K562 (cell line): ENCODE measurements around the gene CUEDC2. TPM values are rescaled to one million over a fixed set of nuclear protein-coding genes. Genes with fewer than 3 reads are reported as not detected.

Experiments
- ASH1L ChIP-seq: fragments of 450-650 bp; IDR thresholded peaks from 2 replicates; pipeline ENCODE4 v1.6.1; 2018; ENCODE audit warnings: borderline replicate concordance, mild to moderate bottlenecking, low read depth; ENCODE audit not compliant: partially characterized antibody
- ATF4 ChIP-seq: fragments of 450-650 bp; formaldehyde crosslinking; IDR thresholded peaks from 2 replicates; pipeline ENCODE4 v1.4.0; 2022; ENCODE audit warnings: mild to moderate bottlenecking, moderate library complexity
- CXXC5 ChIP-seq: fragments of 250-450 bp; sonication (Bioruptor Pico); IDR thresholded peaks from 2 replicates; pipeline ENCODE4 v1.8.0; 2022; ENCODE audit warnings: inconsistent platforms, mild to moderate bottlenecking, moderate library complexity
- DDX20 ChIP-seq: fragments of 450-650 bp; IDR thresholded peaks from 2 replicates; pipeline ENCODE4 v1.6.1; 2016; ENCODE audit warnings: missing genetic modification characterization, low read depth, mild to moderate bottlenecking, missing compliant biosample characterization, moderate library complexity
- ETS1 ChIP-seq: conservative IDR thresholded peaks from 2 replicates; pipeline ENCODE4 v1.6.1; 2011; ENCODE audit warnings: low read depth, mild to moderate bottlenecking, low read length; ENCODE audit not compliant: control insufficient read depth
- FOXJ3 ChIP-seq: sonication (generic); formaldehyde crosslinking; IDR thresholded peaks from 2 replicates; pipeline ENCODE4 v1.4.0; 2020; ENCODE audit warnings: mild to moderate bottlenecking, missing genetic modification reagents
- KDM5B ChIP-seq: fragments of 200-600 bp; sonication (generic); IDR thresholded peaks from 2 replicates; pipeline ENCODE4 v1.6.1; 2012; ENCODE audit warnings: low read depth, mild to moderate bottlenecking, moderate library complexity, low read length, control low read depth, inconsistent platforms; ENCODE audit not compliant: insufficient replicate concordance
- MCM3 ChIP-seq: fragments of 450-650 bp; IDR thresholded peaks from 2 replicates; pipeline ENCODE4 v1.6.1; 2016
- PHB ChIP-seq: fragments of 250-450 bp; sonication (Bioruptor Pico); IDR thresholded peaks from 2 replicates; pipeline ENCODE4 v1.5.0; 2021
- POLR2H ChIP-seq: IDR thresholded peaks from 2 replicates; pipeline ENCODE4 v1.6.1; 2016; ENCODE audit warnings: missing genetic modification characterization, low read depth, mild to moderate bottlenecking, control low read depth, missing compliant biosample characterization, moderate library complexity
- PTTG1 ChIP-seq: fragments of 450-650 bp; IDR thresholded peaks from 2 replicates; pipeline ENCODE4 v1.6.1; 2016; ENCODE audit warnings: low read depth, mild to moderate bottlenecking, missing genetic modification characterization, missing compliant biosample characterization
- PYGO2 ChIP-seq: fragments of 450-650 bp; IDR thresholded peaks from 2 replicates; pipeline ENCODE4 v1.6.1; 2016; ENCODE audit warnings: mild to moderate bottlenecking, missing genetic modification characterization, moderate library complexity, missing compliant biosample characterization
- TBP ChIP-seq: optimal IDR thresholded peaks from 2 replicates; pipeline ENCODE3; 2011; ENCODE audit warnings: low read depth, low read length, improper control_type of control experiment
- TCF3 ChIP-seq: sonication (generic); formaldehyde crosslinking; IDR thresholded peaks from 2 replicates; pipeline ENCODE4 v1.4.0; 2020; ENCODE audit warnings: mild to moderate bottlenecking, missing genetic modification reagents
- U2AF2 ChIP-seq: fragments of 200-400 bp; formaldehyde crosslinking; optimal IDR thresholded peaks from 2 replicates; pipeline ENCODE3; 2017; ENCODE audit warnings: low read depth, mild to moderate bottlenecking, low read length
- USF1 ChIP-seq: sonication (generic); formaldehyde crosslinking; IDR thresholded peaks from 2 replicates; pipeline ENCODE4 v1.9.0; 2022; ENCODE audit warnings: mild to moderate bottlenecking, missing genetic modification reagents
- ZBTB34 ChIP-seq: fragments of 250-450 bp; sonication (Bioruptor Pico); IDR thresholded peaks from 2 replicates; pipeline ENCODE4 v1.8.0; 2021; ENCODE audit warnings: mild to moderate bottlenecking, moderate library complexity
- ZBTB5 ChIP-seq: fragments of 450-650 bp; IDR thresholded peaks from 2 replicates; pipeline ENCODE4 v1.6.1; 2017; ENCODE audit warnings: antibody characterized with exemption
- ZBTB8A ChIP-seq: fragments of 450-650 bp; IDR thresholded peaks from 2 replicates; pipeline ENCODE4 v1.6.1; 2018; ENCODE audit warnings: mild to moderate bottlenecking, moderate library complexity; ENCODE audit not compliant: partially characterized antibody
- ZKSCAN1 ChIP-seq: fragments of 150-350 bp; IDR thresholded peaks from 2 replicates; pipeline ENCODE4 v1.6.1; 2016; ENCODE audit warnings: low read depth, low read length
- ZNF212 ChIP-seq: fragments of 450-650 bp; formaldehyde crosslinking; IDR thresholded peaks from 2 replicates; pipeline ENCODE4 v1.4.0; 2020; ENCODE audit warnings: mild to moderate bottlenecking
- ZNF695 ChIP-seq: fragments of 450-650 bp; formaldehyde crosslinking; IDR thresholded peaks from 2 replicates; pipeline ENCODE4 v1.4.0; 2020; ENCODE audit warnings: mild to moderate bottlenecking, moderate library complexity
- ZNF778 ChIP-seq: fragments of 450-650 bp; formaldehyde crosslinking; IDR thresholded peaks from 2 replicates; pipeline ENCODE4 v1.4.0; 2020; ENCODE audit warnings: mild to moderate bottlenecking, moderate library complexity
- polyA plus RNA-seq, 8 experiments: library from polyadenylated mRNA; depleted of rRNA in 4 of 8; stranded (reverse) in 5 of 8; unstranded in 3 of 8; fragments of >200 nt; fragmentation: Nextera tagmentation in 2 of 8; fragmentation: Illumina TruSeq in 1 of 8; extraction: Ambion mirVana in 2 of 8; extraction: Trizol in 1 of 8; gene quantifications; 2 replicates each; pipeline versions ENCODE4 v1.2.1 to v1.2.3, GENCODE V29; 2011 to 2014; ENCODE audit warnings: inconsistent platforms in 1 of 8, missing spikeins in 1 of 8
- total RNA-seq, 7 experiments: library from RNA; depleted of rRNA in 6 of 7; stranded (reverse); fragments of >200 nt in 6 of 7; fragmentation: Illumina TruSeq in 2 of 7; extraction: Trizol in 2 of 7; gene quantifications; 2 replicates each; pipeline versions ENCODE4 v1.2.1 to v1.2.3, GENCODE V29; 2011 to 2021; ENCODE audit warnings: low replicate concordance in 1 of 7

The CUEDC2 gene
- total and polyA plus RNA-seq, 9 of the 15 experiments (the other 6 are each of a cell fraction or from before 2014, with no cell fraction given), result 8.5 to 48.9 (median 27.4) TPM

- TF ChIP-seq DDX20 (tag) (no peak), PYGO2 (tag) (no peak), KDM5B (peak; percentile 45), ATF4 (no peak), PHB (CRISPR knock-in tag) (no peak), ZBTB5 (peak; percentile 32; the same call in 1 of the 2 replicates), ZKSCAN1 (0 out of 2 replicates have a peak, but pooled peaks have one; percentile 20), POLR2H (no peak), CXXC5 (peak; percentile 57), ZBTB34 (no peak), ASH1L (peak; percentile 26), ZNF695 (no peak), TBP (peak; percentile 43), ETS1 (peak; percentile 42; the same call in 1 of the 2 replicates), MCM3 (no peak), PTTG1 (tag) (no peak), ZBTB8A (no peak), FOXJ3 (CRISPR knock-in tag) (no peak), TCF3 (no peak), USF1 (no peak), ZNF212 (CRISPR knock-in tag) (no peak), ZNF778 (CRISPR knock-in tag) (no peak), U2AF2 (no peak)
Observed at GRCh38 chr10:102394079-102394800, 38.1 kb downstream of the CUEDC2 start (continued).
